Ovary (tissue), 9 donors: ENCODE results near the gene SCAPER. TPM values are rescaled to one million over a fixed set of nuclear protein-coding genes. Genes with fewer than 3 reads are reported as not detected.

Source experiments
- DNase-seq, 5 donors: peaks; one replicate each; pipeline ENCODE4 v3.0.0-alpha.2; 2019 to 2020
- H3K27ac ChIP-seq, 2 donors: fragments of 200-600 bp; one replicate each; pipeline versions ENCODE4 v1.5.1 to v1.8.0; 2019 to 2022
- H3K27me3 ChIP-seq: fragments of 200-600 bp; one replicate; pipeline ENCODE4 v1.8.0; 2022
- H3K36me3 ChIP-seq: fragments of 200-600 bp; sonication (generic); one replicate; pipeline ENCODE4 v1.5.1; 2019
- H3K4me1 ChIP-seq: one replicate; pipeline ENCODE4 v1.8.1; 2013; ENCODE audit warnings: mild to moderate bottlenecking, moderate library complexity; ENCODE audit not compliant: insufficient read depth
- H3K4me3 ChIP-seq: fragments of 200-600 bp; sonication (generic); one replicate; pipeline ENCODE4 v1.5.1; 2017
- H3K9me3 ChIP-seq, 2 donors: fragments of 200-600 bp in 1 of 2; sonication (generic) in 1 of 2; one replicate each; pipeline versions ENCODE4 v1.5.1 to v1.8.1; 2013 to 2019; ENCODE audit warnings: mild to moderate bottlenecking in 1 of 2, moderate library complexity in 1 of 2
- CTCF ChIP-seq, 3 donors: fragments of 450-650 bp in 2 of 3; fragments of 200-600 bp in 1 of 3; IDR thresholded peaks; one replicate each; pipeline versions ENCODE4 v1.5.1 to v1.8.0; 2016 to 2022; ENCODE audit warnings: antibody characterized with exemption in 3 of 3, mild to moderate bottlenecking in 1 of 3
- EP300 ChIP-seq: sonication (generic); formaldehyde crosslinking; IDR thresholded peaks from one replicate; pipeline ENCODE4 v1.6.1; 2017; ENCODE audit warnings: antibody characterized with exemption
- POLR2A ChIP-seq: fragments of 450-650 bp; IDR thresholded peaks from one replicate; pipeline ENCODE4 v1.6.1; 2017; ENCODE audit warnings: antibody characterized with exemption, mild to moderate bottlenecking, moderate library complexity
- WGBS, 3 donors: extraction: QIAGEN DNeasy Blood & Tissue Kit in 1 of 3; methylation state at CpG; one replicate each; pipeline versions ENCODE4 v1.1.5 to v1.1.7; 2013 to 2017; 5-methylcytosine and 5-hydroxymethylcytosine counted together
- intact Hi-C, 4 donors: fragments of 100-400 bp; cut with DNase I; formaldehyde crosslinking; loops; one replicate each; pipeline versions ENCODE4 v1.11.0 to v1.15.1; 2022 to 2023
- polyA plus RNA-seq, 2 donors: library from polyadenylated mRNA; stranded (reverse); fragments of 200-250 nt in 1 of 2; fragments of 350-450 nt in 1 of 2; fragmentation: Illumina TruSeq in 1 of 2; extraction: RNeasy Lipid Tissue Mini Kit (QIAGEN cat#74804) in 1 of 2; gene quantifications; one replicate each; pipeline ENCODE4 v1.2.3, GENCODE V29; 2013 to 2014
- total RNA-seq, 7 donors: library from RNA; depleted of rRNA in 2 of 7; stranded (reverse); fragments of >200 nt in 2 of 7; fragmentation: NEBNext Ultra II Directional in 3 of 7; extraction: Animal tissue kit (Norgen Biotek cat#: 25700) in 3 of 7; gene quantifications; one replicate each; pipeline versions ENCODE4 v1.1.0 to v1.2.4, GENCODE V29; 2016 to 2023
- donor health status: DM: no; HTN: no; CAD: no; lungs with moderate emphysema.
- donor health status: DM: no; HTN: no; CAD: no.
- donor health status: Bipolar disorder and iron deficiency.
- donor health status: DM: yes; HTN: yes; CAD: no.
- donor health status: DM: no; HTN: no; CAD: no.
- donor health status: DM: yes; HTN: yes; CAD: no.

Gene SCAPER
- total and polyA plus RNA-seq, 9 donors: 13.7 to 45.8 (median 27.9) TPM

GRCh38 chr15:76912430-76912829 is 7.3 kb upstream of the SCAPER start:
- H3K4me3 ChIP-seq: no peak overlapping the region
- no peaks in the 10 kb centered on the region for H3K4me1 ChIP-seq
- H3K36me3 ChIP-seq: no peaks in the 10 kb centered on the region
- TF ChIP-seq EP300 (no peak), CTCF (IDR thresholded peaks at IDR 0.05) (no peak), POLR2A (no peak)
- no peaks in the 10 kb centered on the region for H3K9me3 ChIP-seq
- H3K27me3 ChIP-seq: no peaks in the 10 kb centered on the region
- H3K27ac ChIP-seq: no peak overlapping the region
- 88 to 95% (median 89%) methylated on average over 4 of the region's 4 CpGs for WGBS, 3 donors
- DNase-seq: no peak
- intact Hi-C loops: no loop called here

GRCh38 chr15:76905855-76906254 is 715 bp upstream of the SCAPER start:
- TF ChIP-seq EP300 (no peak), CTCF (IDR thresholded peaks at IDR 0.05) (no peak), POLR2A (no peak)
- intact Hi-C loops: no loop called here
- peak overlapping the region; percentile 75 for H3K4me3 ChIP-seq

GRCh38 chr15:76904461-76905012 is 603 bp downstream of the SCAPER start:
- no peak for TF ChIP-seq CTCF (IDR thresholded peaks at IDR 0.05)
- TF ChIP-seq POLR2A: no peak
- TF ChIP-seq EP300: no peak
- Histone ChIP-seq H3K4me3 (peak overlapping the region; percentile 75), H3K27ac (peak overlapping the region; percentile 90 to 91), H3K27me3 (no peaks in the 10 kb centered on the region), H3K4me1 (peaks cover 3% of the 10 kb centered on the region), H3K9me3 (no peaks in the 10 kb centered on the region), H3K36me3 (no peaks in the 10 kb centered on the region)
- WGBS, 3 donors: 2 to 3% (median 2%) methylated on average over 26 to 29 of the region's 29 CpGs
- DNase-seq: peak in 3 of 5 donors; percentile 28 to 53 (median 43)
- intact Hi-C loops: no loop called here

More at GRCh38 chr15:76905855-76906254, 715 bp upstream of the SCAPER start:
- 6 to 12% (median 11%) methylated on average over 9 of the region's 9 CpGs for WGBS, 3 donors
- Histone ChIP-seq H3K36me3 (no peaks in the 10 kb centered on the region), H3K27ac (peak overlapping the region in 1 of 2 donors; percentile 91), H3K27me3 (no peaks in the 10 kb centered on the region), H3K4me1 (peaks cover 3% of the 10 kb centered on the region), H3K9me3 (no peaks in the 10 kb centered on the region)
- peak in 3 of 5 donors; percentile 22 to 41 (median 30) for DNase-seq

DNA sequence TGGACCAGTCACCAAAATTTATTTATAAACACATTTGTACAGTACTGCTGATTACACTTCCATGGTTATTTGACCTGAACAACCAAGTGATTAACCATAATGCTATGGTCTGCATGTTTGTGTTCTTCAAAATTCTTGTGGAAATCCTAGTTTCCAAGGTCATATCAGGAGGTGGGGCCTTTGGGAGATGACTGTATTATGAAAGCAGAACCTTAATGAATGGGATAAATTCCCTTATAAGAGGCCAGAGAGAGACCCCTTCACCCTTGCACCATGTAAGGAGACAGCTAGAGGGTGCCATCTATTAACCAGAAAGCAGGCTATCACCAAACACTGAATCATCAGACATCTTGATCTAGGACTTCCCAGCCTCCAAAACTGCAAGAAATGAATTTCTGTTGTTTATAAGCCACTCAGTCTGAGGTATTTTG is 1.9 kb downstream of the SCAPER start:
- TF ChIP-seq POLR2A (no peak), EP300 (no peak), CTCF (IDR thresholded peaks at IDR 0.05) (no peak)
- DNase-seq: no peak
- intact Hi-C loops: no loop called here

More for the DNA sequence above, 1.9 kb downstream of the SCAPER start:
- Histone ChIP-seq H3K27me3 (no peaks in the 10 kb centered on the region), H3K9me3 (no peaks in the 10 kb centered on the region), H3K27ac (no peak overlapping the region), H3K4me1 (peaks cover 3% of the 10 kb centered on the region), H3K4me3 (no peak overlapping the region), H3K36me3 (no peaks in the 10 kb centered on the region)
